Loucy (cell line): ENCODE measurements around the gene PRCP.

Source experiments
- H2AFZ ChIP-seq: fragments of 200-600 bp; sonication (generic); 2 replicates; pipeline ENCODE4 v1.6.0; 2016; ENCODE audit warnings: antibody characterized with exemption, mild to moderate bottlenecking, low read length, moderate library complexity
- H3F3A ChIP-seq: fragments of 200-600 bp; 2 replicates; pipeline ENCODE4 v1.6.0; 2016; ENCODE audit warnings: antibody characterized with exemption, low read depth, mild to moderate bottlenecking
- H3K27me3 ChIP-seq: fragments of 200-600 bp; sonication (generic); 2 replicates; pipeline ENCODE4 v1.6.1; 2014; ENCODE audit warnings: low read length, mild to moderate bottlenecking; ENCODE audit not compliant: insufficient read depth, poor library complexity, severe bottlenecking
- H3K36me3 ChIP-seq: fragments of 200-600 bp; sonication (generic); 2 replicates; pipeline ENCODE4 v1.6.1; 2016; ENCODE audit warnings: low read length; ENCODE audit not compliant: insufficient read depth
- H3K4me1 ChIP-seq: fragments of 200-600 bp; sonication (generic); 2 replicates; pipeline ENCODE4 v1.5.1; 2014; ENCODE audit warnings: low read length, mild to moderate bottlenecking; ENCODE audit not compliant: insufficient read depth, poor library complexity, severe bottlenecking
- H3K4me2 ChIP-seq: fragments of 200-600 bp; sonication (generic); 2 replicates; pipeline ENCODE4 v1.6.0; 2014; ENCODE audit warnings: antibody characterized with exemption, low read length, low read depth, mild to moderate bottlenecking; ENCODE audit not compliant: poor library complexity, severe bottlenecking
- H3K4me3 ChIP-seq: fragments of 200-600 bp; sonication (generic); 2 replicates; pipeline ENCODE4 v1.5.1; 2014; ENCODE audit warnings: low read length, mild to moderate bottlenecking, mixed read lengths; ENCODE audit not compliant: poor library complexity, severe bottlenecking
- H3K79me2 ChIP-seq: fragments of 200-600 bp; sonication (generic); 2 replicates; pipeline ENCODE4 v1.6.1; 2014; ENCODE audit warnings: low read length; ENCODE audit not compliant: insufficient read depth
- H3K9ac ChIP-seq: fragments of 200-600 bp; sonication (generic); 2 replicates; pipeline ENCODE4 v1.6.0; 2014; ENCODE audit warnings: mild to moderate bottlenecking, low read depth, low read length, moderate library complexity; ENCODE audit not compliant: poor library complexity, severe bottlenecking
- H3K9me2 ChIP-seq: fragments of 200-600 bp; sonication (generic); replicated peaks from 2 replicates; pipeline ENCODE4 v1.6.1; 2016; ENCODE audit warnings: low read depth, low read length, mixed read lengths
- H3K9me3 ChIP-seq: fragments of 200-600 bp; sonication (generic); 2 replicates; pipeline ENCODE4 v1.6.1; 2014; ENCODE audit warnings: mild to moderate bottlenecking, antibody characterized with exemption, low read length, low read depth; ENCODE audit not compliant: insufficient read depth
- H4K20me1 ChIP-seq: fragments of 200-600 bp; sonication (generic); 2 replicates; pipeline ENCODE4 v1.6.0; 2014; ENCODE audit warnings: antibody characterized with exemption, low read length, mild to moderate bottlenecking; ENCODE audit not compliant: insufficient read depth, poor library complexity, severe bottlenecking
- EZH2phosphoT487 ChIP-seq: fragments of 200-600 bp; IDR thresholded peaks from 2 replicates; pipeline ENCODE4 v1.6.1; 2018; ENCODE audit warnings: antibody characterized with exemption, mild to moderate bottlenecking, moderate library complexity, borderline replicate concordance
- TF ChIP-seq, protein P1 (sequence below): fragments of 200-600 bp; sonication (generic); conservative IDR thresholded peaks from 2 replicates; pipeline ENCODE4 v1.5.1; 2014; ENCODE audit warnings: mild to moderate bottlenecking, antibody characterized with exemption, low read length

PRCP gene

GRCh38 chr11:82828472-82828871 is 71.8 kb downstream of the PRCP start:
- no peak for TF ChIP-seq EZH2phosphoT487
- TF ChIP-seq, protein P1, sequence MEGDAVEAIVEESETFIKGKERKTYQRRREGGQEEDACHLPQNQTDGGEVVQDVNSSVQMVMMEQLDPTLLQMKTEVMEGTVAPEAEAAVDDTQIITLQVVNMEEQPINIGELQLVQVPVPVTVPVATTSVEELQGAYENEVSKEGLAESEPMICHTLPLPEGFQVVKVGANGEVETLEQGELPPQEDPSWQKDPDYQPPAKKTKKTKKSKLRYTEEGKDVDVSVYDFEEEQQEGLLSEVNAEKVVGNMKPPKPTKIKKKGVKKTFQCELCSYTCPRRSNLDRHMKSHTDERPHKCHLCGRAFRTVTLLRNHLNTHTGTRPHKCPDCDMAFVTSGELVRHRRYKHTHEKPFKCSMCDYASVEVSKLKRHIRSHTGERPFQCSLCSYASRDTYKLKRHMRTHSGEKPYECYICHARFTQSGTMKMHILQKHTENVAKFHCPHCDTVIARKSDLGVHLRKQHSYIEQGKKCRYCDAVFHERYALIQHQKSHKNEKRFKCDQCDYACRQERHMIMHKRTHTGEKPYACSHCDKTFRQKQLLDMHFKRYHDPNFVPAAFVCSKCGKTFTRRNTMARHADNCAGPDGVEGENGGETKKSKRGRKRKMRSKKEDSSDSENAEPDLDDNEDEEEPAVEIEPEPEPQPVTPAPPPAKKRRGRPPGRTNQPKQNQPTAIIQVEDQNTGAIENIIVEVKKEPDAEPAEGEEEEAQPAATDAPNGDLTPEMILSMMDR, result no peak
- Histone ChIP-seq H3K4me2 (no peak overlapping the region), H3K27me3 (no peaks in the 10 kb centered on the region), H3K9me2 (no peaks in the 10 kb centered on the region), H2AFZ (no peak overlapping the region), H3K4me3 (no peak overlapping the region), H3K9me3 (no peaks in the 10 kb centered on the region), H3K79me2 (no peaks in the 10 kb centered on the region), H3K9ac (no peak overlapping the region), H3K4me1 (no peaks in the 10 kb centered on the region), H3F3A (no peaks in the 10 kb centered on the region), H4K20me1 (no peaks in the 10 kb centered on the region), H3K36me3 (no peaks in the 10 kb centered on the region)

- H3K4me2 ChIP-seq, result no peak overlapping the region
- no peaks in the 10 kb centered on the region for H3K27me3 ChIP-seq
- H3K9me3 ChIP-seq, result no peaks in the 10 kb centered on the region
- no peaks in the 10 kb centered on the region for H3K36me3 ChIP-seq
- TF ChIP-seq EZH2phosphoT487, result no peak
- TF ChIP-seq, protein P1, result no peak
- no peak overlapping the region for H3K4me3 ChIP-seq
- H3K9ac ChIP-seq, result no peak overlapping the region
- no peaks in the 10 kb centered on the region for H3K4me1 ChIP-seq
- H3F3A ChIP-seq, result no peaks in the 10 kb centered on the region
- H3K79me2 ChIP-seq, result no peaks in the 10 kb centered on the region
- no peaks in the 10 kb centered on the region for H3K9me2 ChIP-seq
- H2AFZ ChIP-seq, result no peak overlapping the region
- no peaks in the 10 kb centered on the region for H4K20me1 ChIP-seq
Observed at GRCh38 chr11:82826526-82826925, 73.7 kb downstream of the PRCP start.

DNA sequence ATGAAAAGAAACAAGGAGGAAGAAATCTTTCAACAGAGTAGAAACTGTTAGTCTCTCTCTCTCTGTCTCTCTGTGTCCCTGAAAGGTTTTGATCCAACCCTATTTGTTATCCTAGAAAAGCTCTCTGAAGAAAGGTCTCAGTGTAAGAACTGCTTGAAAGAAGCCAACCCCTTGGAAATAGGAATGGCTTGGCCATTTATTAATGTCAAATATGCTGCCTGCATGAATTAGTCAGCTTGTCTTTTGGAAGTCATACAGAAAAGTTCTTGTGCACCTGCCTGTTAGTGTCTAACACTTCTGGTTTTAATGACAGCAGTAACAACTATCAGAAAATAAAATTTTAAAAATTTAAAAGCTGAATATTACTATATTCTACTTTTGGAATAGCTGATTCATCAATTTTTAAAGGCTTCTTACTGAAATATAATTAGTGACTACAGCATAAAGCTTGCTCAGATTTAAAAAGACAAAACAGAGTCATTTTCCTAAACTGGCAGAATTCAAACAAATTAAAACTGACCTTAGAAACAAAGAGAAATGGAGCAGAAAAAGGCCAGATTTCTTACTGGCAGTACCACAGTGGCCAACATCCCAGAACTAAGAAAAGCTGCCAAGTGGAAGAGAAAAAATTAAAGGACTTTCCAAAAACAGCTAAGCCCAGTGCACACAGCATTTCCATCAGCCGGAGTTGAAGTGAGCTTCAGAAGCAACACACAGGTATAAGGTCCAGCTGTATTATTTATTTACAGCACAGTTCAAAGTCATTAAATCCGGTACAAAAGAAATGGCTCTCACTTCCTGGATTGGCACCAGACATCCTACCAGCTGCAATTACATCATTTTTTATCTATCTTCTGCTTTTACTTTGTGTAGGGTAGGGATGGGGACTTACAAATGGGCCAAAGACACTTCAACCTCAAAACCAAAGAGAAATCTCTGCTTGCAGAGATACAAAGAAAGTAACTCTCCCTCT is 76.3 kb downstream of the PRCP start:
- Histone ChIP-seq H4K20me1 (no peaks in the 10 kb centered on the region), H2AFZ (no peak overlapping the region), H3K4me2 (no peak overlapping the region), H3K36me3 (no peaks in the 10 kb centered on the region), H3K9me2 (no peaks in the 10 kb centered on the region), H3K4me3 (no peak overlapping the region), H3K9me3 (no peaks in the 10 kb centered on the region), H3K9ac (no peak overlapping the region), H3F3A (no peaks in the 10 kb centered on the region), H3K4me1 (no peaks in the 10 kb centered on the region), H3K27me3 (no peaks in the 10 kb centered on the region), H3K79me2 (no peaks in the 10 kb centered on the region)
- TF ChIP-seq, protein P1, result no peak
- no peak for TF ChIP-seq EZH2phosphoT487
